H1 (cell line): ENCODE measurements around the gene PMM2. TPM values are rescaled to one million over a fixed set of nuclear protein-coding genes. Genes with fewer than 3 reads are reported as not detected.

Source experiments
- CTCF ChIA-PET: fragments of 300-600 bp; sonication (Branson Sonifier 250); formaldehyde crosslinking; loops from one replicate; lab custom pipeline; 2021; ENCODE audit not compliant: partially characterized antibody; lab: Charles Lee
- POLR2A ChIA-PET: fragments of 300-600 bp; sonication (Branson Sonifier 250); formaldehyde crosslinking; loops from one replicate; lab custom pipeline; 2021; ENCODE audit warnings: inconsistent platforms; ENCODE audit not compliant: partially characterized antibody; lab: Charles Lee
- DNase-seq, 2 experiments: peaks; one replicate each; pipeline versions ENCODE4 v3.0.0 to v3.0.0-alpha.2; 2010 to 2022; ENCODE audit warnings: low spot score in 2 of 2, low read depth in 1 of 2, mixed read lengths in 1 of 2
- FAIRE-seq: peaks from 2 replicates; lab custom pipeline; 2011; peaks lifted over from hg19 to GRCh38; lab: Jason Lieb, UNC
- H2AFZ ChIP-seq: 2 replicates; pipeline ENCODE4 v1.8.1; 2012; ENCODE audit warnings: low read length, inconsistent platforms
- H2AK5ac ChIP-seq: 2 replicates; pipeline ENCODE4 v1.6.1; 2013; ENCODE audit warnings: low read depth, low read length
- H2BK120ac ChIP-seq: replicated peaks from 2 replicates; pipeline ENCODE3; 2013; ENCODE audit warnings: low read depth, low read length, inconsistent platforms
- H2BK12ac ChIP-seq: 2 replicates; pipeline ENCODE4 v1.6.1; 2013; ENCODE audit warnings: low read depth, low read length
- H2BK15ac ChIP-seq: 2 replicates; pipeline ENCODE4 v1.6.1; 2013; ENCODE audit warnings: low read length
- H2BK20ac ChIP-seq: 2 replicates; pipeline ENCODE4 v1.6.1; 2013; ENCODE audit warnings: low read length
- H2BK5ac ChIP-seq: 2 replicates; pipeline ENCODE4 v1.6.1; 2013; ENCODE audit warnings: low read depth, low read length
- H3K14ac ChIP-seq: 2 replicates; pipeline ENCODE4 v1.6.1; 2013; ENCODE audit warnings: inconsistent platforms; ENCODE audit not compliant: insufficient read length
- H3K18ac ChIP-seq: 2 replicates; pipeline ENCODE4 v1.6.1; 2013; ENCODE audit warnings: low read length; ENCODE audit errors: extremely low read depth
- H3K23ac ChIP-seq: 2 replicates; pipeline ENCODE4 v1.6.1; 2013; ENCODE audit warnings: inconsistent platforms; ENCODE audit not compliant: insufficient read length
- H3K23me2 ChIP-seq: 2 replicates; pipeline ENCODE4 v1.6.1; 2013; ENCODE audit warnings: low read depth, low read length
- H3K27ac ChIP-seq: 2 replicates; pipeline ENCODE4 v1.6.1; 2011; ENCODE audit warnings: low read depth, low read length, inconsistent platforms
- H3K27me3 ChIP-seq, 4 experiments: replicated peaks in 1 of 4; 1 replicate in 1 of 4; 2 replicates in 3 of 4; pipeline versions ENCODE4 v1.6.1 to v1.8.1; 2011 to 2013; ENCODE audit warnings: low read length in 3 of 4, mild to moderate bottlenecking in 3 of 4, inconsistent platforms in 2 of 4, mixed read lengths in 2 of 4, moderate library complexity in 1 of 4; ENCODE audit not compliant: control insufficient read depth in 3 of 4, insufficient read depth in 3 of 4; ENCODE audit errors: extremely low read depth in 1 of 4
- H3K36me3 ChIP-seq, 4 experiments: 2 replicates each; pipeline versions ENCODE4 v1.6.1 to v1.8.1; 2011 to 2013; ENCODE audit warnings: mild to moderate bottlenecking in 4 of 4, low read length in 3 of 4, moderate library complexity in 2 of 4, control low read depth in 1 of 4, inconsistent platforms in 1 of 4; ENCODE audit not compliant: insufficient read depth in 4 of 4, control insufficient read depth in 2 of 4
- H3K4ac ChIP-seq: replicated peaks from 2 replicates; pipeline ENCODE3; 2013; ENCODE audit warnings: low read length, low read depth, mixed read lengths, inconsistent platforms; ENCODE audit not compliant: insufficient read length
- H3K4me1 ChIP-seq, 4 experiments: replicated peaks in 1 of 4; 1 replicate in 1 of 4; 2 replicates in 3 of 4; pipeline versions ENCODE4 v1.6.1 to v1.8.1; 2011 to 2013; ENCODE audit warnings: low read length in 3 of 4, inconsistent platforms in 2 of 4, mixed read lengths in 1 of 4; ENCODE audit not compliant: insufficient read depth in 4 of 4, control insufficient read depth in 3 of 4
- H3K4me2 ChIP-seq, 2 experiments: 2 replicates each; pipeline versions ENCODE4 v1.6.1 to v1.8.1; 2011 to 2013; ENCODE audit warnings: low read depth in 2 of 2, low read length in 2 of 2, control low read depth in 1 of 2, inconsistent platforms in 1 of 2, mild to moderate bottlenecking in 1 of 2; ENCODE audit not compliant: insufficient read depth in 1 of 2
- H3K4me3 ChIP-seq, 4 experiments: fragments of 200-600, 300-600 bp in 1 of 4; sonication (generic), shearing (Covaris generic), sonication (Bioruptor Twin) in 1 of 4; 2 replicates each; pipeline versions ENCODE4 v1.5.1 to v1.8.1; 2011 to 2016; ENCODE audit warnings: low read length in 4 of 4, low read depth in 3 of 4, control low read depth in 2 of 4, inconsistent platforms in 2 of 4, mild to moderate bottlenecking in 2 of 4, mixed read lengths in 1 of 4, moderate library complexity in 1 of 4; ENCODE audit not compliant: insufficient read depth in 2 of 4; ENCODE audit errors: extremely low read depth in 1 of 4
- H3K56ac ChIP-seq: replicated peaks from 2 replicates; pipeline ENCODE3; 2013; ENCODE audit warnings: low read depth, mild to moderate bottlenecking, mixed read lengths, low read length, inconsistent platforms; ENCODE audit not compliant: insufficient read length
- H3K79me1 ChIP-seq: 2 replicates; pipeline ENCODE4 v1.6.1; 2013; ENCODE audit warnings: low read depth, low read length, control low read depth
- H3K79me2 ChIP-seq, 2 experiments: 2 replicates each; pipeline versions ENCODE4 v1.6.1 to v1.8.1; 2012 to 2013; ENCODE audit warnings: low read length in 2 of 2, mild to moderate bottlenecking in 2 of 2, inconsistent platforms in 1 of 2; ENCODE audit not compliant: insufficient read depth in 2 of 2, control insufficient read depth in 1 of 2
- H3K9ac ChIP-seq, 4 experiments: replicated peaks in 1 of 4; 1 replicate in 1 of 4; 2 replicates in 3 of 4; pipeline versions ENCODE4 v1.6.1 to v1.8.1; 2011 to 2013; ENCODE audit warnings: low read depth in 3 of 4, low read length in 3 of 4, control low read depth in 2 of 4, mild to moderate bottlenecking in 2 of 4, moderate library complexity in 2 of 4, inconsistent platforms in 1 of 4; ENCODE audit errors: extremely low read depth in 1 of 4
- H3K9me3 ChIP-seq, 2 experiments: 2 replicates each; pipeline versions ENCODE4 v1.6.1 to v1.8.1; 2012 to 2013; ENCODE audit warnings: mild to moderate bottlenecking in 2 of 2, moderate library complexity in 2 of 2, control low read depth in 1 of 2, inconsistent platforms in 1 of 2, low read depth in 1 of 2, low read length in 1 of 2, mixed read lengths in 1 of 2; ENCODE audit not compliant: insufficient read depth in 2 of 2
- H4K20me1 ChIP-seq, 2 experiments: replicated peaks in 1 of 2; 2 replicates each; pipeline versions ENCODE3 to v1.8.1; 2011 to 2013; ENCODE audit warnings: inconsistent platforms in 2 of 2, low read length in 2 of 2, mild to moderate bottlenecking in 1 of 2; ENCODE audit not compliant: insufficient read depth in 2 of 2, control insufficient read depth in 1 of 2
- H4K5ac ChIP-seq: 2 replicates; pipeline ENCODE4 v1.6.1; 2013; ENCODE audit warnings: low read length, low read depth, mixed read lengths, inconsistent platforms; ENCODE audit not compliant: insufficient read length
- H4K8ac ChIP-seq: 2 replicates; pipeline ENCODE4 v1.8.0; 2013; ENCODE audit warnings: mild to moderate bottlenecking, moderate library complexity, low read length, inconsistent platforms; ENCODE audit not compliant: insufficient read depth; ENCODE audit errors: extremely low read depth
- H4K91ac ChIP-seq: replicated peaks from 2 replicates; pipeline ENCODE3; 2013; ENCODE audit warnings: low read length, mixed read lengths, inconsistent platforms; ENCODE audit not compliant: insufficient read length
- CHD2 ChIP-seq: IDR thresholded peaks from 2 replicates; pipeline ENCODE4 v1.6.1; 2012; ENCODE audit warnings: low read length, improper control_type of control experiment
- EZH2 ChIP-seq: fragments of 200-600 bp; sonication (generic); IDR thresholded peaks from 2 replicates; pipeline ENCODE4 v1.7.1; 2012; ENCODE audit warnings: low read depth, mild to moderate bottlenecking, moderate library complexity, low read length, inconsistent platforms; ENCODE audit not compliant: severe bottlenecking
- HDAC2 ChIP-seq, 2 experiments: fragments of 300-600 bp in 1 of 2; sonication (generic) in 1 of 2; IDR thresholded peaks; 2 replicates each; pipeline ENCODE4 v1.6.1; 2011 to 2012; ENCODE audit warnings: low read depth in 2 of 2, low read length in 2 of 2, mild to moderate bottlenecking in 2 of 2, moderate library complexity in 2 of 2, borderline replicate concordance in 1 of 2, inconsistent platforms in 1 of 2
- POLR2A ChIP-seq, 2 experiments: IDR thresholded peaks; 1 replicate in 1 of 2; 2 replicates in 1 of 2; pipeline ENCODE4 v1.6.1; 2011; ENCODE audit warnings: low read depth in 2 of 2, low read length in 2 of 2, mild to moderate bottlenecking in 2 of 2; ENCODE audit errors: control extremely low read depth in 1 of 2
- SUZ12 ChIP-seq: fragments of 200-600 bp; sonication (generic); IDR thresholded peaks from 2 replicates; pipeline ENCODE4 v1.6.1; 2012; ENCODE audit warnings: mild to moderate bottlenecking, inconsistent platforms, low read length, moderate library complexity, mixed read lengths
- WGBS, 2 experiments: shearing (Covaris generic) in 1 of 2; methylation state at CpG; one replicate each; pipeline versions ENCODE4 v1.1.6 to v1.1.7; 2013 to 2015; ENCODE audit warnings: low lambda C conversion rate in 2 of 2, mixed read lengths in 2 of 2, inconsistent platforms in 1 of 2, low coverage in 1 of 2, missing lambda C conversion rate in 1 of 2; ENCODE audit not compliant: insufficient replicate concordance in 2 of 2, insufficient coverage in 1 of 2, insufficient read length in 1 of 2; ENCODE audit errors: extremely low coverage in 1 of 2, missing lambda C conversion rate in 1 of 2; 5-methylcytosine and 5-hydroxymethylcytosine counted together
- long read RNA-seq, 2 experiments: library from RNA in 1 of 2; library from capped mRNA in 1 of 2; stranded (forward); transcript quantifications; one replicate each; pipeline ENCODE4 v2.0.0, GENCODE V29; 2021; ENCODE audit warnings: inconsistent platforms in 1 of 2
- polyA minus RNA-seq, 3 experiments: library from RNA; depleted of rRNA, polyadenylated mRNA; stranded (reverse); fragments of >200 nt; gene quantifications; 1 replicate in 2 of 3; 2 replicates in 1 of 3; pipeline ENCODE4 v1.2.3, GENCODE V29; 2011
- polyA plus RNA-seq, 7 experiments: library from polyadenylated mRNA; depleted of rRNA in 3 of 7; stranded (reverse) in 5 of 7; unstranded in 2 of 7; fragments of >200 nt in 5 of 7; fragments of 200-250 nt in 2 of 7; gene quantifications; 1 replicate in 5 of 7; 2 replicates in 1 of 7; 4 replicates in 1 of 7; pipeline versions ENCODE4 v1.2.1 to v1.2.3, GENCODE V29; 2011 to 2013; ENCODE audit warnings: missing spikeins in 2 of 7, mixed read lengths in 2 of 7
- total RNA-seq: library from RNA; stranded (reverse); fragmentation: NEBNext Ultra II Directional; extraction: Animal tissue kit (Norgen Biotek cat#: 25700); gene quantifications from 2 replicates; pipeline ENCODE4 v1.2.1, GENCODE V29; 2021
- TF ChIP-seq, protein P1 (sequence below): IDR thresholded peaks from 2 replicates; pipeline ENCODE4 v1.6.1; 2012; ENCODE audit warnings: inconsistent platforms

PMM2 gene
- 47.0 and 49.4 TPM in 2 replicates for total RNA-seq
- 26.2 and 40.0 TPM in 2 replicates for polyA plus RNA-seq (2011; rRNA removed)
- 30.8 TPM for polyA plus RNA-seq (2011; cell fraction: cytosol; rRNA removed)
- polyA plus RNA-seq (2011; cell fraction: nucleus; rRNA removed): 27.0 TPM
- 37.0 to 41.9 TPM (median 40.4 TPM) in 4 replicates for polyA plus RNA-seq (2012, experiment 1 of 2)
- 33.6 TPM for polyA plus RNA-seq (2012, experiment 2 of 2)
- polyA plus RNA-seq (2013, experiment 1 of 2): 47.0 TPM
- 45.2 TPM for polyA plus RNA-seq (2013, experiment 2 of 2)
- 15.1 TPM in 2 replicates for polyA minus RNA-seq (2011; rRNA and poly(A)+ RNA removed)
- 23.6 TPM for polyA minus RNA-seq (2011; cell fraction: cytosol; rRNA and poly(A)+ RNA removed)
- 22.8 TPM for polyA minus RNA-seq (2011; cell fraction: nucleus; rRNA and poly(A)+ RNA removed)
- long read RNA-seq, experiment 1, full-length matches to known transcripts: 19 of 47 reads
- long read RNA-seq, experiment 1, partial matches to known transcripts: 28 of 47 reads
- long read RNA-seq, experiment 1, other reads (novel, unspliced or antisense): 0 of 47 reads
- long read RNA-seq, experiment 2, transcript PMM2-201 (8 exons, 2,313 nt): major isoform, 61 of 79 reads
- long read RNA-seq, experiment 2, partial matches to known transcripts: 2 of 79 reads
- long read RNA-seq, experiment 2, other reads (novel, unspliced or antisense): 11 of 79 reads

DNA sequence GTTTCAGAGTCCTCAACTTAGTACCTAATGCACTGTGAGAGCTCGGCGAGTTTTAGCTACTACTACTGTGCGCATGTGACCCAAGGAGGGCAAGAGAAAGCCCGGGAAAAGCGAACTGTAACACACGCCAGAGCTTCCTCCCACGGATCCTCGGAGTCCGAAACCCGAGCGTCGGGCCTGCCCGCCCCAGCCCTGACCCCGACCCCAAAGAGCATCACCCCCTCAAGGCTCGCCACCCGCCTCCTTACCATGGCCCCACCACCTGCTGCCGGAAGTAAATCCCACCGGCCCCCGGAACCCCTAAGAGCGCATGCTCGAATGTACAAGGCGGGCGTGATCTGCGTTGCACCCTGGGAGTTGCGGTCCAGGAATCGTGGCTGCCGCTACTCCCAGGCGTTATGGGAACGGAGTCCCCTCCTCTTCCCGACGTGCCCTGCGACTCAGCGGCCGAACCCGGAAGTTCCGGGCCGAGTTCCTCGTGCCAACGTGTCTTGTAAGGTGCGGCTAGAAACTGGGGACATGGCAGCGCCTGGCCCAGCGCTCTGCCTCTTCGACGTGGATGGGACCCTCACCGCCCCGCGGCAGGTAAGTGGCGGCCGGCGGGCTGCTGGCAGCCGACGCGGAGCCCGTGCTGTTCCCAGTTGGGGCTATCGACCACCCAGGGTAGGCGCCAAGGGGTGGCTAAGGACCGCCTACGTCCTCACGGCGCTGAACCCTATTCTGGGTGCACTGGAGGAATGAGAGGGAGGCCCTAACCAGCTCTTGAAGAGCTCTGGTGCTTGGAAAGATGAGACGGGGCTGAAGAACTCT lies at the start of gene PMM2, which contains the start of gene TMEM186:
TSS of gene PMM2 (plus strand) at position 476 of the 810 bp plus-strand sequence. CDS start at position 520, 44 bp downstream.
TSS of gene TMEM186 (minus strand) at position 276 of the 810 bp plus-strand sequence. CDS start at position 251, 25 bp downstream.
- WGBS, 2 experiments: 0% methylated on average over 59 of the region's 61 CpGs; no CpG with 5 or more reads in 1 of the 2 experiments
- ChIA-PET CTCF (interaction anchor here (0.8 to 26.4 kb wide), 6 partner anchors 9 to 161 kb away, joined by 3 to 404 read pairs (median 4); partner anchors contain the start of gene ABAT), POLR2A (interaction anchor here (0.8 to 1.9 kb wide), 5 partner anchors 12 to 67 kb away, joined by 3 to 7 read pairs (median 3); no protein-coding TSS in a partner anchor)
- Histone ChIP-seq H2BK5ac (peak within 1 kb of the TSS; percentile 77), H3K4ac (no peak within 1 kb of the TSS), H2BK15ac (no peak within 1 kb of the TSS), H4K5ac (no peak within 1 kb of the TSS), H3K23ac (no peak within 1 kb of the TSS), H2BK120ac (no peak within 1 kb of the TSS), H3K18ac (peak within 1 kb of the TSS; percentile 24; the same call in 1 of the 2 replicates), H3K36me3 (peaks cover 3 to 14% (median 10%) of the 10 kb centered on the region in 4 experiments; a peak in 7 of 8 replicates), H3K9me3 (no peaks in the 10 kb centered on the region), H3K4me3 (peak within 1 kb of the TSS; percentile 61 to 85 (median 77)), H3K56ac (peak within 1 kb of the TSS; percentile 60), H4K20me1 (peaks cover 2 to 3% of the 10 kb centered on the region in 2 experiments), H2BK12ac (no peak within 1 kb of the TSS), H4K91ac (peak within 1 kb of the TSS; percentile 29), H3K27ac (peak within 1 kb of the TSS; percentile 64), H3K79me1 (0 out of 2 replicates have a peak, but pooled peaks cover 4% of the 10 kb centered on the region), H2BK20ac (no peak within 1 kb of the TSS), H2AFZ (0 out of 2 replicates have a peak within 1 kb of the TSS, but pooled peaks have one; percentile 9), H3K4me1 (peaks cover 0 to 13% (median 2%) of the 10 kb centered on the region in 4 experiments; a peak in 3 of 7 replicates), H3K27me3 (no peaks in the 10 kb centered on the region), H3K4me2 (peak within 1 kb of the TSS; percentile 86 to 88), H4K8ac (peak within 1 kb of the TSS; percentile 84; the same call in 1 of the 2 replicates), H3K79me2 (peaks cover 12 to 64% of the 10 kb centered on the region in 2 experiments), H3K14ac (no peak within 1 kb of the TSS), H3K23me2 (peaks cover 13% of the 10 kb centered on the region; the same call in 1 of the 2 replicates), H3K9ac (peak within 1 kb of the TSS; percentile 69 to 86 (median 80)), H2AK5ac (no peak within 1 kb of the TSS; the same call in 1 of the 2 replicates)
- no peak for FAIRE-seq
- peak; percentile 92 to 94 for DNase-seq
- TF ChIP-seq EZH2 (no peak), SUZ12 (no peak), HDAC2 (IDR thresholded peaks at IDR 0.05; ENCODE audit: borderline replicate concordance in 1 of 2, low read depth in 2 of 2, low read length in 2 of 2) (peak in 1 of 2 experiments; percentile 91; a peak in 2 of 4 replicates), POLR2A (IDR thresholded peaks at IDR 0.05; ENCODE audit: control extremely low read depth in 1 of 2, low read depth in 2 of 2, low read length in 2 of 2) (peak in 1 of 2 experiments; percentile 76; a peak in 2 of 3 replicates), CHD2 (no peak)
- TF ChIP-seq, protein P1, sequence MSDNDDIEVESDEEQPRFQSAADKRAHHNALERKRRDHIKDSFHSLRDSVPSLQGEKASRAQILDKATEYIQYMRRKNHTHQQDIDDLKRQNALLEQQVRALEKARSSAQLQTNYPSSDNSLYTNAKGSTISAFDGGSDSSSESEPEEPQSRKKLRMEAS: peak; percentile 99
